Suprapubic skin (tissue), 4 donors: ENCODE results near the gene RCC2.

Source experiments
- EP300 ChIP-seq: sonication (generic); formaldehyde crosslinking; IDR thresholded peaks from one replicate; pipeline ENCODE4 v1.6.1; 2017; ENCODE audit warnings: antibody characterized with exemption
- POLR2A ChIP-seq, 2 donors: fragments of 450-650 bp; IDR thresholded peaks; one replicate each; pipeline ENCODE4 v1.6.1; 2017; ENCODE audit warnings: antibody characterized with exemption in 2 of 2, mild to moderate bottlenecking in 2 of 2, moderate library complexity in 2 of 2
- POLR2AphosphoS5 ChIP-seq, 3 donors: sonication (generic); formaldehyde crosslinking; IDR thresholded peaks; one replicate each; pipeline ENCODE4 v1.6.1; 2017; ENCODE audit warnings: antibody characterized with exemption in 3 of 3
- TF ChIP-seq, protein P1 (sequence below), 2 donors: fragments of 200-600 bp in 1 of 2; fragments of 450-650 bp in 1 of 2; sonication (generic) in 1 of 2; IDR thresholded peaks; one replicate each; pipeline ENCODE4 v1.5.1; 2016 to 2019; ENCODE audit warnings: antibody characterized with exemption in 2 of 2, mild to moderate bottlenecking in 1 of 2, moderate library complexity in 1 of 2

DNA sequence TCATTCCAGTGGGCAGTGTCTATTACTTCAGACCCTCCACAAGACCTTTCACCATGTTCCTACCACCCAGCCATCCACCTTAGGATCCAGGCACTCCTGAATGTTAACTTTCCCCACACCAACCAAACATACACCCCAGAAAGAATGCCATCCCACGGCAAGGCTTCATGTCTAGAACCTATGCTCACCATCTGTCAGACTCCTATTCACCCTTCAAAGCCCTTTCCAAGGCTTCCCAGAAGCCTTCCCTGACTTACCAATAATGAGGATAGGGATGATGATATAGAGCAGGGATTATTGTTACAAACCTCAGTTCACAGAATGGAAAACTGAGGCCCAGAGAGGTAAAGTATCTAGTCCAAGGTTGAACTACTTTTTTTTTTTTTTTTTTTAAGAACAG, 19.3 kb upstream of the RCC2 start:
- TF ChIP-seq, protein P1, sequence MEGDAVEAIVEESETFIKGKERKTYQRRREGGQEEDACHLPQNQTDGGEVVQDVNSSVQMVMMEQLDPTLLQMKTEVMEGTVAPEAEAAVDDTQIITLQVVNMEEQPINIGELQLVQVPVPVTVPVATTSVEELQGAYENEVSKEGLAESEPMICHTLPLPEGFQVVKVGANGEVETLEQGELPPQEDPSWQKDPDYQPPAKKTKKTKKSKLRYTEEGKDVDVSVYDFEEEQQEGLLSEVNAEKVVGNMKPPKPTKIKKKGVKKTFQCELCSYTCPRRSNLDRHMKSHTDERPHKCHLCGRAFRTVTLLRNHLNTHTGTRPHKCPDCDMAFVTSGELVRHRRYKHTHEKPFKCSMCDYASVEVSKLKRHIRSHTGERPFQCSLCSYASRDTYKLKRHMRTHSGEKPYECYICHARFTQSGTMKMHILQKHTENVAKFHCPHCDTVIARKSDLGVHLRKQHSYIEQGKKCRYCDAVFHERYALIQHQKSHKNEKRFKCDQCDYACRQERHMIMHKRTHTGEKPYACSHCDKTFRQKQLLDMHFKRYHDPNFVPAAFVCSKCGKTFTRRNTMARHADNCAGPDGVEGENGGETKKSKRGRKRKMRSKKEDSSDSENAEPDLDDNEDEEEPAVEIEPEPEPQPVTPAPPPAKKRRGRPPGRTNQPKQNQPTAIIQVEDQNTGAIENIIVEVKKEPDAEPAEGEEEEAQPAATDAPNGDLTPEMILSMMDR (IDR thresholded peaks at IDR 0.05): no peak
- TF ChIP-seq POLR2A (IDR thresholded peaks at IDR 0.05) (no peak), POLR2AphosphoS5 (IDR thresholded peaks at IDR 0.05) (no peak), EP300 (no peak)
